OCI-LY1 (cell line): ENCODE results near the gene CMIP.

Experiments
- EZH2 ChIP-seq: fragments of 200-600 bp; sonication (generic), shearing (Covaris generic); IDR thresholded peaks from 2 replicates; pipeline ENCODE4 v1.8.0; 2017; ENCODE audit warnings: borderline replicate concordance, mixed run types, mild to moderate bottlenecking, antibody characterized with exemption, low read length, moderate library complexity, mixed read lengths
- TF ChIP-seq, protein P1 (sequence below): fragments of 200-600 bp; sonication (generic), shearing (Covaris generic); IDR thresholded peaks from 2 replicates; pipeline ENCODE4 v1.5.1; 2017; ENCODE audit warnings: mild to moderate bottlenecking, antibody characterized with exemption, low read length, moderate library complexity, mixed read lengths

DNA sequence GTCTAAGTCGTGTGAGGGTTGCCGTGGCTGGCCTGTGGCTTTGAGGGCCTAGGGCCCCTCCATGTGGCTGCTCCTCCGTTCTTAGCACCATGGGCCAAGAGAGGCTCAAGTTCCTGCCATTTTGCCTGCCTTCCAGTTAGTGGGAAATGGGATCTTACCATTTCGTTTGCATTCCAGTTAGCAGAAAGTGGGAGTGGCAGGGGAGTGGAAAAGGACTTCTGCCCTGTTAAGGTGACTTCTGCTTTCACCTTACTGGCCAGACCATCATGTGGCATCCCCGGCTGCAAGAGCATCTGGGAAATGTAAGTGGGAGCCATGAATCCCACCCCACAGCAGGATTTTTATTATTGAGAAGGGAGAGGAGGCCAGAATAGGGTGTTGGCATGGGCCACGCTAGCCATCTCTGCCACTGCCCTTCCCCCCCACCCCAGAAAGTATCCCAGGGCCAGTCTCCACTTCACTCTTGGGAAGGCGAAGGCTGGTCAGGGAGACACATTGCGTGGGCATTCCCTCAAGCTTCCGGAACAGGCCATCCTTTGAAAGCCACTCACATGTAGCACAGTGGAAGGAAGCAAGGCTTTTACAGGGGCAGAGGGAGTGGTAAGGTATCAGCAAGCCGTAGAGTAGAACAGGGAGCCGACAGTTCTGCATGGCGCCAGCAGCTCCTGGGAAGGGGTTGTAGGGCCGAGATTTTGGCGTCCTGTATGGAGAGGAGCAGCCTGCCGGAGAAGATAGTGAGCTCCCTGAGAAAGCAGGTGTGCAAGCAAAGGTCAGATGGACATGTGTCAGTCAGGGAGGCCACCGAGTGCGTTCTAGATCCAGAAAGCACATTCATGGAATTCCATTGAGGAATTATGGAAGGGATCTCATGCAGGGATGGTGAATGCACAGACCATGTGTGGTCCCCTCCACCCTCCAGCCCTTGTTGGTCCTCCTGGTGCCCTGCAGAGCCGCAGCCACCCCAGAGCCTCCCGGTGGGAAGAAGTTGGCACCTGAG, 33.4 kb downstream of the CMIP start:
- no peak for TF ChIP-seq EZH2
- TF ChIP-seq, protein P1, sequence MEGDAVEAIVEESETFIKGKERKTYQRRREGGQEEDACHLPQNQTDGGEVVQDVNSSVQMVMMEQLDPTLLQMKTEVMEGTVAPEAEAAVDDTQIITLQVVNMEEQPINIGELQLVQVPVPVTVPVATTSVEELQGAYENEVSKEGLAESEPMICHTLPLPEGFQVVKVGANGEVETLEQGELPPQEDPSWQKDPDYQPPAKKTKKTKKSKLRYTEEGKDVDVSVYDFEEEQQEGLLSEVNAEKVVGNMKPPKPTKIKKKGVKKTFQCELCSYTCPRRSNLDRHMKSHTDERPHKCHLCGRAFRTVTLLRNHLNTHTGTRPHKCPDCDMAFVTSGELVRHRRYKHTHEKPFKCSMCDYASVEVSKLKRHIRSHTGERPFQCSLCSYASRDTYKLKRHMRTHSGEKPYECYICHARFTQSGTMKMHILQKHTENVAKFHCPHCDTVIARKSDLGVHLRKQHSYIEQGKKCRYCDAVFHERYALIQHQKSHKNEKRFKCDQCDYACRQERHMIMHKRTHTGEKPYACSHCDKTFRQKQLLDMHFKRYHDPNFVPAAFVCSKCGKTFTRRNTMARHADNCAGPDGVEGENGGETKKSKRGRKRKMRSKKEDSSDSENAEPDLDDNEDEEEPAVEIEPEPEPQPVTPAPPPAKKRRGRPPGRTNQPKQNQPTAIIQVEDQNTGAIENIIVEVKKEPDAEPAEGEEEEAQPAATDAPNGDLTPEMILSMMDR: no peak
